ENCODE measurements around the gene ZNF385C. TPM values are rescaled to one million over a fixed set of nuclear protein-coding genes. Genes with fewer than 3 reads are reported as not detected.

ZNF385C gene
- total RNA-seq, 1 experiment from 2014 or later = 2.8 TPM

DNA sequence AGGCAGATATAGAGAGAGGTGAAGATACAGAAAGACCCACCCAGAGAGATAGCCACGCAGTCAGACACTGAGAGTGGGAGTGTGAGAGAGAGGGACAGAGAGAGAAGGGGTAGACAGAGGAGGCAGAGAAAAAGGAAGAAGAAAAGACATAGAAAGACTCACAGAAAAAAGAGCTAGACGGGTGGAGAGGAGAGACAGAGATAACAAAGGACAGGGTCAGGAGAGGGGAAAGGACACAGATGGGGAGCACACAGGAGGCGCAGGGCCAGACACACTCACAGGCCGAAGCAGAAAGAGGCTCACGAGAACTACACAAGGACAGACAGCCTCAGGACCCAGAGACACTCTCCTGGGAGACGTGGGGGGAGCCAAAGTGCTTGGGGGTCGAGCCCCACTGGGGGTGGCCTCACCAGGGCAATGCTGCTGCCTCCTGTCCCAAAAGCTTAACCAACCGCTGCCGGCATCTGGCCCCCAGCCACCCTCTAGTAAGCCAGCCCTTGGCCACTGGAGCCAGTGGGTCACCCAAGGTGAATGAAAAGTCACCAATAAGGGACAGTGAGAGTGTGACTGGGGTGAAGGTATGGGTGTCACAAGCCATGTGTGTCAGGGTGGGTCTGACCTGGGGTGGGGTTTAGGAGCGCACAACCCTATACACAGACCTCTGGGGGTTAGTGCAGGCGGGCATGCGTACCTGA, 3.8 kb downstream of the ZNF385C start:
- Histone ChIP-seq H3K27me3 (ENCODE audit: insufficient read depth, low read length) (peaks cover 12% of the 10 kb centered on the region; the same call in 1 of the 2 replicates), H3K4ac (ENCODE audit: low read depth, low read length) (no peak overlapping the region), H3K27ac (ENCODE audit: insufficient read length, low read depth, low read length) (no peak overlapping the region), H3K4me1 (ENCODE audit: insufficient read depth, low read length) (no peaks in the 10 kb centered on the region), H4K20me1 (ENCODE audit: control insufficient read depth, insufficient read depth, insufficient read length) (no peaks in the 10 kb centered on the region), H2BK120ac (ENCODE audit: low read depth, low read length, poor library complexity, severe bottlenecking) (no peak overlapping the region), H3K9ac (ENCODE audit: extremely low read depth, insufficient read length, low read length) (no peak overlapping the region), H3K56ac (ENCODE audit: insufficient read length, low read depth, low read length) (no peak overlapping the region), H2BK12ac (ENCODE audit: insufficient read length, low read depth, low read length) (no peak overlapping the region), H4K8ac (replicated peaks; ENCODE audit: insufficient read length, low read depth, low read length) (no peak overlapping the region), H2BK15ac (ENCODE audit: low read depth, low read length) (no peak overlapping the region), H4K5ac (ENCODE audit: insufficient read length, low read depth, low read length) (no peak overlapping the region), H3K9me3 (ENCODE audit: control insufficient read depth, low read depth, low read length) (no peaks in the 10 kb centered on the region), H3K14ac (ENCODE audit: insufficient read depth, low read length) (no peak overlapping the region), H3K18ac (ENCODE audit: insufficient read length, low read depth, low read length) (no peak overlapping the region), H2BK5ac (ENCODE audit: insufficient read length, low read length) (no peak overlapping the region), H3K23ac (ENCODE audit: insufficient read length, low read depth, low read length) (no peak overlapping the region), H3K4me2 (ENCODE audit: insufficient read depth, insufficient read length, low read length) (no peak overlapping the region), H3K79me1 (ENCODE audit: insufficient read depth, low read depth, low read length, poor library complexity, severe bottlenecking) (no peaks in the 10 kb centered on the region), H3K79me2 (ENCODE audit: insufficient read depth, low read length) (no peaks in the 10 kb centered on the region), H4K91ac (ENCODE audit: insufficient read length, low read depth, low read length) (no peak overlapping the region), H3T11ph (ENCODE audit: low read length) (no peak overlapping the region), H3K23me2 (ENCODE audit: insufficient read length, low read depth, low read length, poor library complexity, severe bottlenecking) (peaks cover 9% of the 10 kb centered on the region), H2AK5ac (ENCODE audit: insufficient read length, low read length) (no peak overlapping the region), H2AFZ (ENCODE audit: low read length) (no peak overlapping the region), H2BK20ac (ENCODE audit: low read depth, low read length, poor library complexity, severe bottlenecking) (no peak overlapping the region)
- no peak for DNase-seq
- TF ChIP-seq, protein P1, sequence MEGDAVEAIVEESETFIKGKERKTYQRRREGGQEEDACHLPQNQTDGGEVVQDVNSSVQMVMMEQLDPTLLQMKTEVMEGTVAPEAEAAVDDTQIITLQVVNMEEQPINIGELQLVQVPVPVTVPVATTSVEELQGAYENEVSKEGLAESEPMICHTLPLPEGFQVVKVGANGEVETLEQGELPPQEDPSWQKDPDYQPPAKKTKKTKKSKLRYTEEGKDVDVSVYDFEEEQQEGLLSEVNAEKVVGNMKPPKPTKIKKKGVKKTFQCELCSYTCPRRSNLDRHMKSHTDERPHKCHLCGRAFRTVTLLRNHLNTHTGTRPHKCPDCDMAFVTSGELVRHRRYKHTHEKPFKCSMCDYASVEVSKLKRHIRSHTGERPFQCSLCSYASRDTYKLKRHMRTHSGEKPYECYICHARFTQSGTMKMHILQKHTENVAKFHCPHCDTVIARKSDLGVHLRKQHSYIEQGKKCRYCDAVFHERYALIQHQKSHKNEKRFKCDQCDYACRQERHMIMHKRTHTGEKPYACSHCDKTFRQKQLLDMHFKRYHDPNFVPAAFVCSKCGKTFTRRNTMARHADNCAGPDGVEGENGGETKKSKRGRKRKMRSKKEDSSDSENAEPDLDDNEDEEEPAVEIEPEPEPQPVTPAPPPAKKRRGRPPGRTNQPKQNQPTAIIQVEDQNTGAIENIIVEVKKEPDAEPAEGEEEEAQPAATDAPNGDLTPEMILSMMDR (conservative IDR thresholded peaks at IDR 0.05) = no peak
- Mint-ChIP-seq H3K27ac (no peak overlapping the region; a peak in 2 of 7 replicates), H3K36me3 (ENCODE audit: insufficient read depth in 1 of 3, low read depth in 3 of 3) (no peaks in the 10 kb centered on the region), H3K9me3 (no peaks in the 10 kb centered on the region), H3K4me1 (peaks cover 24 to 44% of the 10 kb centered on the region in 2 experiments), H3K4me3 (no peak overlapping the region; a peak in 1 of 5 replicates), H3K27me3 (ENCODE audit: low read depth) (peaks cover 43% of the 10 kb centered on the region)
- WGBS (ENCODE audit: extremely low coverage, insufficient read length, low lambda C conversion rate) = no CpG with 5 or more reads among the region's 12 CpGs

All from H9 (cell line).